H1 (cell line): ENCODE measurements around the gene MAP1LC3C. TPM values are rescaled to one million over a fixed set of nuclear protein-coding genes. Genes with fewer than 3 reads are reported as not detected.

ENCODE experiments used
- CTCF ChIA-PET: fragments of 300-600 bp; sonication (Branson Sonifier 250); formaldehyde crosslinking; loops from one replicate; lab custom pipeline; 2021; ENCODE audit not compliant: partially characterized antibody; lab: Charles Lee
- POLR2A ChIA-PET: fragments of 300-600 bp; sonication (Branson Sonifier 250); formaldehyde crosslinking; loops from one replicate; lab custom pipeline; 2021; ENCODE audit warnings: inconsistent platforms; ENCODE audit not compliant: partially characterized antibody; lab: Charles Lee
- DNase-seq, 2 experiments: peaks; one replicate each; pipeline versions ENCODE4 v3.0.0 to v3.0.0-alpha.2; 2010 to 2022; ENCODE audit warnings: low spot score in 2 of 2, low read depth in 1 of 2, mixed read lengths in 1 of 2
- FAIRE-seq: peaks from 2 replicates; lab custom pipeline; 2011; peaks lifted over from hg19 to GRCh38; lab: Jason Lieb, UNC
- H2AFZ ChIP-seq: 2 replicates; pipeline ENCODE4 v1.8.1; 2012; ENCODE audit warnings: low read length, inconsistent platforms
- H2AK5ac ChIP-seq: 2 replicates; pipeline ENCODE4 v1.6.1; 2013; ENCODE audit warnings: low read depth, low read length
- H2BK120ac ChIP-seq: replicated peaks from 2 replicates; pipeline ENCODE3; 2013; ENCODE audit warnings: low read depth, low read length, inconsistent platforms
- H2BK12ac ChIP-seq: 2 replicates; pipeline ENCODE4 v1.6.1; 2013; ENCODE audit warnings: low read depth, low read length
- H2BK15ac ChIP-seq: 2 replicates; pipeline ENCODE4 v1.6.1; 2013; ENCODE audit warnings: low read length
- H2BK20ac ChIP-seq: 2 replicates; pipeline ENCODE4 v1.6.1; 2013; ENCODE audit warnings: low read length
- H2BK5ac ChIP-seq: 2 replicates; pipeline ENCODE4 v1.6.1; 2013; ENCODE audit warnings: low read depth, low read length
- H3K14ac ChIP-seq: 2 replicates; pipeline ENCODE4 v1.6.1; 2013; ENCODE audit warnings: inconsistent platforms; ENCODE audit not compliant: insufficient read length
- H3K18ac ChIP-seq: 2 replicates; pipeline ENCODE4 v1.6.1; 2013; ENCODE audit warnings: low read length; ENCODE audit errors: extremely low read depth
- H3K23ac ChIP-seq: 2 replicates; pipeline ENCODE4 v1.6.1; 2013; ENCODE audit warnings: inconsistent platforms; ENCODE audit not compliant: insufficient read length
- H3K23me2 ChIP-seq: 2 replicates; pipeline ENCODE4 v1.6.1; 2013; ENCODE audit warnings: low read depth, low read length
- H3K27ac ChIP-seq: 2 replicates; pipeline ENCODE4 v1.6.1; 2011; ENCODE audit warnings: low read depth, low read length, inconsistent platforms
- H3K27me3 ChIP-seq, 4 experiments: replicated peaks in 1 of 4; 1 replicate in 1 of 4; 2 replicates in 3 of 4; pipeline versions ENCODE4 v1.6.1 to v1.8.1; 2011 to 2013; ENCODE audit warnings: low read length in 3 of 4, mild to moderate bottlenecking in 3 of 4, inconsistent platforms in 2 of 4, mixed read lengths in 2 of 4, moderate library complexity in 1 of 4; ENCODE audit not compliant: control insufficient read depth in 3 of 4, insufficient read depth in 3 of 4; ENCODE audit errors: extremely low read depth in 1 of 4
- H3K36me3 ChIP-seq, 4 experiments: 2 replicates each; pipeline versions ENCODE4 v1.6.1 to v1.8.1; 2011 to 2013; ENCODE audit warnings: mild to moderate bottlenecking in 4 of 4, low read length in 3 of 4, moderate library complexity in 2 of 4, control low read depth in 1 of 4, inconsistent platforms in 1 of 4; ENCODE audit not compliant: insufficient read depth in 4 of 4, control insufficient read depth in 2 of 4
- H3K4ac ChIP-seq: replicated peaks from 2 replicates; pipeline ENCODE3; 2013; ENCODE audit warnings: low read length, low read depth, mixed read lengths, inconsistent platforms; ENCODE audit not compliant: insufficient read length
- H3K4me1 ChIP-seq, 4 experiments: replicated peaks in 1 of 4; 1 replicate in 1 of 4; 2 replicates in 3 of 4; pipeline versions ENCODE4 v1.6.1 to v1.8.1; 2011 to 2013; ENCODE audit warnings: low read length in 3 of 4, inconsistent platforms in 2 of 4, mixed read lengths in 1 of 4; ENCODE audit not compliant: insufficient read depth in 4 of 4, control insufficient read depth in 3 of 4
- H3K4me2 ChIP-seq, 2 experiments: 2 replicates each; pipeline versions ENCODE4 v1.6.1 to v1.8.1; 2011 to 2013; ENCODE audit warnings: low read depth in 2 of 2, low read length in 2 of 2, control low read depth in 1 of 2, inconsistent platforms in 1 of 2, mild to moderate bottlenecking in 1 of 2; ENCODE audit not compliant: insufficient read depth in 1 of 2
- H3K4me3 ChIP-seq, 4 experiments: fragments of 200-600, 300-600 bp in 1 of 4; sonication (generic), shearing (Covaris generic), sonication (Bioruptor Twin) in 1 of 4; 2 replicates each; pipeline versions ENCODE4 v1.5.1 to v1.8.1; 2011 to 2016; ENCODE audit warnings: low read length in 4 of 4, low read depth in 3 of 4, control low read depth in 2 of 4, inconsistent platforms in 2 of 4, mild to moderate bottlenecking in 2 of 4, mixed read lengths in 1 of 4, moderate library complexity in 1 of 4; ENCODE audit not compliant: insufficient read depth in 2 of 4; ENCODE audit errors: extremely low read depth in 1 of 4
- H3K56ac ChIP-seq: replicated peaks from 2 replicates; pipeline ENCODE3; 2013; ENCODE audit warnings: low read depth, mild to moderate bottlenecking, mixed read lengths, low read length, inconsistent platforms; ENCODE audit not compliant: insufficient read length
- H3K79me1 ChIP-seq: 2 replicates; pipeline ENCODE4 v1.6.1; 2013; ENCODE audit warnings: low read depth, low read length, control low read depth
- H3K79me2 ChIP-seq, 2 experiments: 2 replicates each; pipeline versions ENCODE4 v1.6.1 to v1.8.1; 2012 to 2013; ENCODE audit warnings: low read length in 2 of 2, mild to moderate bottlenecking in 2 of 2, inconsistent platforms in 1 of 2; ENCODE audit not compliant: insufficient read depth in 2 of 2, control insufficient read depth in 1 of 2
- H3K9ac ChIP-seq, 4 experiments: replicated peaks in 1 of 4; 1 replicate in 1 of 4; 2 replicates in 3 of 4; pipeline versions ENCODE4 v1.6.1 to v1.8.1; 2011 to 2013; ENCODE audit warnings: low read depth in 3 of 4, low read length in 3 of 4, control low read depth in 2 of 4, mild to moderate bottlenecking in 2 of 4, moderate library complexity in 2 of 4, inconsistent platforms in 1 of 4; ENCODE audit errors: extremely low read depth in 1 of 4
- H3K9me3 ChIP-seq, 2 experiments: 2 replicates each; pipeline versions ENCODE4 v1.6.1 to v1.8.1; 2012 to 2013; ENCODE audit warnings: mild to moderate bottlenecking in 2 of 2, moderate library complexity in 2 of 2, control low read depth in 1 of 2, inconsistent platforms in 1 of 2, low read depth in 1 of 2, low read length in 1 of 2, mixed read lengths in 1 of 2; ENCODE audit not compliant: insufficient read depth in 2 of 2
- H4K20me1 ChIP-seq, 2 experiments: replicated peaks in 1 of 2; 2 replicates each; pipeline versions ENCODE3 to v1.8.1; 2011 to 2013; ENCODE audit warnings: inconsistent platforms in 2 of 2, low read length in 2 of 2, mild to moderate bottlenecking in 1 of 2; ENCODE audit not compliant: insufficient read depth in 2 of 2, control insufficient read depth in 1 of 2
- H4K5ac ChIP-seq: 2 replicates; pipeline ENCODE4 v1.6.1; 2013; ENCODE audit warnings: low read length, low read depth, mixed read lengths, inconsistent platforms; ENCODE audit not compliant: insufficient read length
- H4K8ac ChIP-seq: 2 replicates; pipeline ENCODE4 v1.8.0; 2013; ENCODE audit warnings: mild to moderate bottlenecking, moderate library complexity, low read length, inconsistent platforms; ENCODE audit not compliant: insufficient read depth; ENCODE audit errors: extremely low read depth
- H4K91ac ChIP-seq: replicated peaks from 2 replicates; pipeline ENCODE3; 2013; ENCODE audit warnings: low read length, mixed read lengths, inconsistent platforms; ENCODE audit not compliant: insufficient read length
- BRCA1 ChIP-seq: IDR thresholded peaks from 2 replicates; pipeline ENCODE4 v1.6.1; 2012; ENCODE audit warnings: low read depth, low read length, improper control_type of control experiment
- EP300 ChIP-seq, 2 experiments: IDR thresholded peaks; 1 replicate in 1 of 2; 2 replicates in 1 of 2; pipeline ENCODE4 v1.6.1; 2011 to 2012; ENCODE audit warnings: low read depth in 2 of 2, low read length in 2 of 2, mild to moderate bottlenecking in 2 of 2, borderline replicate concordance in 1 of 2, inconsistent platforms in 1 of 2, moderate library complexity in 1 of 2
- EZH2 ChIP-seq: fragments of 200-600 bp; sonication (generic); IDR thresholded peaks from 2 replicates; pipeline ENCODE4 v1.7.1; 2012; ENCODE audit warnings: low read depth, mild to moderate bottlenecking, moderate library complexity, low read length, inconsistent platforms; ENCODE audit not compliant: severe bottlenecking
- HDAC2 ChIP-seq, 2 experiments: fragments of 300-600 bp in 1 of 2; sonication (generic) in 1 of 2; IDR thresholded peaks; 2 replicates each; pipeline ENCODE4 v1.6.1; 2011 to 2012; ENCODE audit warnings: low read depth in 2 of 2, low read length in 2 of 2, mild to moderate bottlenecking in 2 of 2, moderate library complexity in 2 of 2, borderline replicate concordance in 1 of 2, inconsistent platforms in 1 of 2
- HDAC6 ChIP-seq: IDR thresholded peaks from one replicate; pipeline ENCODE4 v1.7.1; 2012; ENCODE audit warnings: low read depth, mild to moderate bottlenecking, inconsistent platforms, low read length, moderate library complexity
- JUND ChIP-seq: IDR thresholded peaks from 2 replicates; pipeline ENCODE4 v1.6.1; 2011; ENCODE audit warnings: mild to moderate bottlenecking, improper control_type of control experiment, low read length
- KDM5A ChIP-seq: fragments of 200-600 bp; IDR thresholded peaks from 2 replicates; pipeline ENCODE4 v1.7.1; 2012; ENCODE audit warnings: mild to moderate bottlenecking, low read length, inconsistent platforms, mixed read lengths
- MAFK ChIP-seq: IDR thresholded peaks from 2 replicates; pipeline ENCODE4 v1.6.1; 2012; ENCODE audit warnings: low read depth, mild to moderate bottlenecking, improper control_type of control experiment, low read length
- SAP30 ChIP-seq: fragments of 300-600 bp; sonication (generic); IDR thresholded peaks from 2 replicates; pipeline ENCODE4 v1.7.1; 2012; ENCODE audit warnings: low read length, moderate library complexity, mild to moderate bottlenecking, inconsistent platforms; ENCODE audit not compliant: insufficient read depth, insufficient replicate concordance
- SIRT6 ChIP-seq: IDR thresholded peaks from one replicate; pipeline ENCODE4 v1.7.1; 2012; ENCODE audit warnings: low read length, inconsistent platforms
- SP2 ChIP-seq: IDR thresholded peaks from 2 replicates; pipeline ENCODE4 v1.6.1; 2012; ENCODE audit warnings: mild to moderate bottlenecking, low read length, inconsistent platforms
- TBP ChIP-seq: IDR thresholded peaks from 2 replicates; pipeline ENCODE4 v1.6.1; 2011; ENCODE audit warnings: low read depth, low read length, improper control_type of control experiment
- TCF12 ChIP-seq: IDR thresholded peaks from 2 replicates; pipeline ENCODE4 v1.6.1; 2011; ENCODE audit warnings: low read depth, mild to moderate bottlenecking, low read length
- YY1 ChIP-seq: IDR thresholded peaks from 2 replicates; pipeline ENCODE4 v1.6.1; 2011; ENCODE audit warnings: low read depth, mild to moderate bottlenecking, low read length
- WGBS, 2 experiments: shearing (Covaris generic) in 1 of 2; methylation state at CpG; one replicate each; pipeline versions ENCODE4 v1.1.6 to v1.1.7; 2013 to 2015; ENCODE audit warnings: low lambda C conversion rate in 2 of 2, mixed read lengths in 2 of 2, inconsistent platforms in 1 of 2, low coverage in 1 of 2, missing lambda C conversion rate in 1 of 2; ENCODE audit not compliant: insufficient replicate concordance in 2 of 2, insufficient coverage in 1 of 2, insufficient read length in 1 of 2; ENCODE audit errors: extremely low coverage in 1 of 2, missing lambda C conversion rate in 1 of 2; 5-methylcytosine and 5-hydroxymethylcytosine counted together
- polyA plus RNA-seq, 7 experiments: library from polyadenylated mRNA; depleted of rRNA in 3 of 7; stranded (reverse) in 5 of 7; unstranded in 2 of 7; fragments of >200 nt in 5 of 7; fragments of 200-250 nt in 2 of 7; gene quantifications; 1 replicate in 5 of 7; 2 replicates in 1 of 7; 4 replicates in 1 of 7; pipeline versions ENCODE4 v1.2.1 to v1.2.3, GENCODE V29; 2011 to 2013; ENCODE audit warnings: missing spikeins in 2 of 7, mixed read lengths in 2 of 7
- total RNA-seq: library from RNA; stranded (reverse); fragmentation: NEBNext Ultra II Directional; extraction: Animal tissue kit (Norgen Biotek cat#: 25700); gene quantifications from 2 replicates; pipeline ENCODE4 v1.2.1, GENCODE V29; 2021
- TF ChIP-seq, protein P1 (sequence below): IDR thresholded peaks from 2 replicates; pipeline ENCODE4 v1.6.1; 2012; ENCODE audit warnings: inconsistent platforms

The MAP1LC3C gene
- total and polyA plus RNA-seq, 2 of the 8 experiments (the other 6 are each of a cell fraction or from before 2014, with no cell fraction given), result 1.7 to 3.2 TPM

DNA sequence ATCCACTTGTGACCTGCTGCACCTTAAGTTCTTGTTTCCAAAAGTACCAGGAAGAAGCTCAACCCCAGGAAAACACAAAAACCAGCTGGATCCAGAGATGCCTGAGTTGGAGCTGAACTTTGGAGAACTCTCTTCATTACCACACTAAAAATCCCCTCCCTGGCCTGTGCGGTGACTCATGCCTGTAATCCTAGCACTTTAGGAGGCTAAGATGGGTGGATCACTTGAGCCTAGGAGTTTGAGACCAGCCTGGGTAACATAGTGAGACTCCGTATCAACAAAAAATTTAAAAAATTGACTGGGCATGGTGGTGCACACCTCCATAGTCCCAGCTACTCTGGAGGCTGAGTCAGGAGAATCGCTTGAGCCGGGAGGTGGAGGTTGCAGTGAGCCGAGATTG lies 6.2 kb downstream of the MAP1LC3C start:
- Histone ChIP-seq H3K79me2 (no peaks in the 10 kb centered on the region), H3K9ac (no peak overlapping the region), H2AK5ac (no peak overlapping the region), H2BK20ac (no peak overlapping the region), H3K4me1 (no peaks in the 10 kb centered on the region; a peak in 1 of 7 replicates), H3K23me2 (no peaks in the 10 kb centered on the region), H3K14ac (no peak overlapping the region), H4K91ac (no peak overlapping the region), H2BK15ac (no peak overlapping the region), H3K36me3 (no peaks in the 10 kb centered on the region), H2AFZ (no peak overlapping the region), H3K4me3 (no peak overlapping the region), H3K4ac (no peak overlapping the region), H3K9me3 (no peaks in the 10 kb centered on the region), H4K8ac (no peak overlapping the region), H4K20me1 (no peaks in the 10 kb centered on the region), H3K18ac (no peak overlapping the region), H3K23ac (no peak overlapping the region), H2BK5ac (no peak overlapping the region), H3K4me2 (no peak overlapping the region), H2BK12ac (no peak overlapping the region), H3K56ac (no peak overlapping the region), H3K79me1 (no peaks in the 10 kb centered on the region), H4K5ac (no peak overlapping the region), H2BK120ac (no peak overlapping the region), H3K27me3 (no peaks in the 10 kb centered on the region), H3K27ac (no peak overlapping the region)
- WGBS, 2 experiments, result 88% methylated on average over 5 of the region's 5 CpGs; no CpG with 5 or more reads in 1 of the 2 experiments
- TF ChIP-seq MAFK (no peak), EZH2 (no peak), BRCA1 (no peak), KDM5A (no peak), HDAC6 (no peak), SP2 (no peak), SAP30 (no peak), EP300 (IDR thresholded peaks at IDR 0.05; ENCODE audit: borderline replicate concordance in 1 of 2, low read depth in 2 of 2, low read length in 2 of 2) (no peak), TBP (no peak), YY1 (no peak), SIRT6 (no peak), JUND (no peak), TCF12 (no peak), HDAC2 (IDR thresholded peaks at IDR 0.05; ENCODE audit: borderline replicate concordance in 1 of 2, low read depth in 2 of 2, low read length in 2 of 2) (no peak)
- TF ChIP-seq, protein P1, sequence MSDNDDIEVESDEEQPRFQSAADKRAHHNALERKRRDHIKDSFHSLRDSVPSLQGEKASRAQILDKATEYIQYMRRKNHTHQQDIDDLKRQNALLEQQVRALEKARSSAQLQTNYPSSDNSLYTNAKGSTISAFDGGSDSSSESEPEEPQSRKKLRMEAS, result no peak
- ChIA-PET CTCF (interaction anchor here (0.9 to 1.4 kb wide), 4 partner anchors 16 to 96 kb away, joined by 3 to 7 read pairs (median 4); no protein-coding TSS in a partner anchor), POLR2A (interaction anchor here (0.6 kb wide), 1 partner anchor 889 kb away, joined by 3 read pairs; no protein-coding TSS in a partner anchor)
- no peak for FAIRE-seq
- DNase-seq, result no peak
